ENCODE data around the gene ELK1. TPM values are rescaled to one million over a fixed set of nuclear protein-coding genes. Genes with fewer than 3 reads are reported as not detected.

The ELK1 gene
- total RNA-seq, 1 donor from 2014 or later: 18.9 TPM

- intact Hi-C loops (cut with DNase I): no loop called here
Observed at GRCh38 chrX:47586043-47586787, 64.1 kb downstream of the ELK1 start.

More at GRCh38 chrX:47586043-47586787, 64.1 kb downstream of the ELK1 start:
- TF ChIP-seq POLR2A (IDR thresholded peaks at IDR 0.05) (no peak), POLR2AphosphoS5 (IDR thresholded peaks at IDR 0.05; ENCODE audit: insufficient read depth in 1 of 2, low read depth in 1 of 2) (no peak), CTCF (IDR thresholded peaks at IDR 0.05) (no peak)
- Histone ChIP-seq H3K4me3 (no peak overlapping the region), H3K27me3 (no peaks in the 10 kb centered on the region), H3K27ac (no peak overlapping the region), H3K4me1 (peaks cover 10% of the 10 kb centered on the region), H3K9me3 (no peaks in the 10 kb centered on the region), H3K36me3 (no peaks in the 10 kb centered on the region)
- DNase-seq (ENCODE audit: extremely low spot score in 2 of 2): peak in 1 of 2 donors; percentile 93

Small RNAs within 50 kb of the gene (microRNA-seq; reads per million reads assigned to microRNA genes)
- not detected for gene MIR4769 (ENCODE audit: borderline number of aligned reads, borderline replicate concordance)

Small RNAs within 50 kb of the gene (small RNA-seq; reads per million reads assigned to genes)
- not detected for gene MIR4769

Other genes with a start within 250 kb of the ELK1 start
- 4.9 TPM for gene ZNF41, start 167.3 kb downstream of the ELK1 start, total RNA-seq
- gene ARAF, start 89.4 kb downstream of the ELK1 start, total RNA-seq: 31.4 TPM
- 309 TPM for gene TIMP1, start 68.1 kb downstream of the ELK1 start, total RNA-seq
- gene SYN1, start 30.7 kb downstream of the ELK1 start, total RNA-seq: 2.7 TPM
- gene CFP, start 20.6 kb downstream of the ELK1 start, total RNA-seq: 0.74 TPM
- 93.3 TPM for gene UXT, start 8.6 kb upstream of the ELK1 start, total RNA-seq
- gene ZNF81, start 186.3 kb upstream of the ELK1 start, total RNA-seq: 6.9 TPM